PC-9 (cell line): ENCODE measurements around the gene UBE2G1.

ENCODE experiments used
- CTCF ChIP-seq: fragments of 200-600 bp; sonication (generic); conservative IDR thresholded peaks from 2 replicates; pipeline ENCODE4 v1.6.1; 2017; ENCODE audit warnings: mixed run types, antibody characterized with exemption, mild to moderate bottlenecking, moderate library complexity
- EZH2 ChIP-seq: fragments of 200-600 bp; sonication (generic); IDR thresholded peaks from 2 replicates; pipeline ENCODE4 v1.8.0; 2017; ENCODE audit warnings: antibody characterized with exemption, low read depth

- TF ChIP-seq CTCF = no peak
- no peak for TF ChIP-seq EZH2
Measured at GRCh38 chr17:4358154-4358553, 8.3 kb downstream of the UBE2G1 start.
